ENCODE data around the gene SLC9A8. TPM values are rescaled to one million over a fixed set of nuclear protein-coding genes. Genes with fewer than 3 reads are reported as not detected.

The SLC9A8 gene
- total and polyA plus RNA-seq, 2 donors (not counting 1 experiment from before 2014, with no cell fraction given), result 17.8 to 29.7 TPM

GRCh38 chr20:49808753-49809152 is 3.9 kb upstream of the SLC9A8 start:
- no peaks in the 10 kb centered on the region for H3K27me3 Mint-ChIP-seq
- no peaks in the 10 kb centered on the region for H3K9me3 ChIP-seq (ENCODE audit: control extremely low read depth in 1 of 3, control insufficient read depth in 2 of 3, insufficient read depth in 1 of 3, low read length in 2 of 3)
- no peak for ATAC-seq (ENCODE audit: low read depth)
- ChIA-PET CTCF (interaction anchor here (0.7 to 1.4 kb wide), 2 partner anchors 17 to 1577 kb away, joined by 3 to 4 read pairs; no protein-coding TSS in a partner anchor), POLR2A (interaction anchor here (0.7 kb wide), 2 partner anchors 106 to 182 kb away, joined by 3 read pairs; no protein-coding TSS in a partner anchor)
- peaks cover 43% of the 10 kb centered on the region for H3K4me1 Mint-ChIP-seq
- intact Hi-C loops (cut with micrococcal nuclease), result loop anchor here (10.0 kb wide), 2 partner anchors 536 to 984 kb away; partner anchors contain the start of gene PREX1
- WGBS (ENCODE audit: insufficient coverage), result 20% methylated on average over 5 of the region's 8 CpGs
- no peak overlapping the region for H3K4me3 ChIP-seq (ENCODE audit: control extremely low read depth in 1 of 5, extremely low read depth in 1 of 5, insufficient read depth in 1 of 5, low read depth in 2 of 5, low read length in 4 of 5)
- H3K27me3 ChIP-seq (replicated peaks in 1 of 4; ENCODE audit: control extremely low read depth in 1 of 4, control insufficient read depth in 3 of 4, insufficient read depth in 4 of 4, low read length in 3 of 4), result no peaks in the 10 kb centered on the region
- no peak overlapping the region for H3K4me3 Mint-ChIP-seq
- H2AFZ ChIP-seq (ENCODE audit: insufficient read depth, low read depth, low read length, poor library complexity, severe bottlenecking), result peak overlapping the region; percentile 22
- no peak overlapping the region for H3K9ac ChIP-seq (ENCODE audit: low read length)
- TF ChIP-seq EZH2 (IDR thresholded peaks at IDR 0.05; ENCODE audit: borderline replicate concordance, insufficient read depth, low read depth, low read length, poor library complexity, severe bottlenecking), result no peak
- TF ChIP-seq, protein P1, sequence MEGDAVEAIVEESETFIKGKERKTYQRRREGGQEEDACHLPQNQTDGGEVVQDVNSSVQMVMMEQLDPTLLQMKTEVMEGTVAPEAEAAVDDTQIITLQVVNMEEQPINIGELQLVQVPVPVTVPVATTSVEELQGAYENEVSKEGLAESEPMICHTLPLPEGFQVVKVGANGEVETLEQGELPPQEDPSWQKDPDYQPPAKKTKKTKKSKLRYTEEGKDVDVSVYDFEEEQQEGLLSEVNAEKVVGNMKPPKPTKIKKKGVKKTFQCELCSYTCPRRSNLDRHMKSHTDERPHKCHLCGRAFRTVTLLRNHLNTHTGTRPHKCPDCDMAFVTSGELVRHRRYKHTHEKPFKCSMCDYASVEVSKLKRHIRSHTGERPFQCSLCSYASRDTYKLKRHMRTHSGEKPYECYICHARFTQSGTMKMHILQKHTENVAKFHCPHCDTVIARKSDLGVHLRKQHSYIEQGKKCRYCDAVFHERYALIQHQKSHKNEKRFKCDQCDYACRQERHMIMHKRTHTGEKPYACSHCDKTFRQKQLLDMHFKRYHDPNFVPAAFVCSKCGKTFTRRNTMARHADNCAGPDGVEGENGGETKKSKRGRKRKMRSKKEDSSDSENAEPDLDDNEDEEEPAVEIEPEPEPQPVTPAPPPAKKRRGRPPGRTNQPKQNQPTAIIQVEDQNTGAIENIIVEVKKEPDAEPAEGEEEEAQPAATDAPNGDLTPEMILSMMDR (IDR thresholded peaks at IDR 0.05), result no peak
- H3K9me3 Mint-ChIP-seq (ENCODE audit: insufficient read depth), result no peaks in the 10 kb centered on the region
- peak overlapping the region; percentile 50 for H3K4me2 ChIP-seq (replicated peaks; ENCODE audit: low read depth, low read length, poor library complexity, severe bottlenecking)
- H3K79me2 ChIP-seq (ENCODE audit: control insufficient read depth, insufficient read depth, low read length), result peaks cover 8% of the 10 kb centered on the region
- H4K20me1 ChIP-seq (ENCODE audit: control insufficient read depth, insufficient read depth, low read length, poor library complexity, severe bottlenecking), result no peaks in the 10 kb centered on the region
- H3K27ac ChIP-seq (ENCODE audit: low read length in 2 of 2), result no peak overlapping the region
- no peak overlapping the region for H3K27ac Mint-ChIP-seq
- peaks cover 20 to 23% of the 10 kb centered on the region in 2 donors for H3K4me1 ChIP-seq (ENCODE audit: control insufficient read depth in 2 of 2, insufficient read depth in 2 of 2, low read length in 2 of 2)
- no peaks in the 10 kb centered on the region for H3K36me3 ChIP-seq (replicated peaks in 1 of 2; ENCODE audit: control extremely low read depth in 1 of 2, control insufficient read depth in 1 of 2, extremely low read depth in 1 of 2, insufficient read depth in 2 of 2, low read length in 1 of 2)
- DNase-seq, result peak; percentile 60

GRCh38 chr20:49809803-49810359 is 2.7 kb upstream of the SLC9A8 start:
- intact Hi-C loops (cut with micrococcal nuclease), result loop anchor here (5.0 to 10.0 kb wide), 3 partner anchors 127 to 985 kb away; partner anchors contain the start of genes PREX1 and RNF114
- Mint-ChIP-seq H3K9me3 (ENCODE audit: insufficient read depth) (no peaks in the 10 kb centered on the region), H3K4me3 (no peak overlapping the region), H3K27ac (peak overlapping the region; percentile 28), H3K4me1 (peaks cover 50% of the 10 kb centered on the region), H3K27me3 (no peaks in the 10 kb centered on the region)
- DNase-seq (no peak), ATAC-seq (ENCODE audit: low read depth) (no peak)
- H3K9ac ChIP-seq (ENCODE audit: low read length), result no peak overlapping the region
- no peak for TF ChIP-seq EZH2 (IDR thresholded peaks at IDR 0.05; ENCODE audit: borderline replicate concordance, insufficient read depth, low read depth, low read length, poor library complexity, severe bottlenecking)
- TF ChIP-seq, protein P1 (IDR thresholded peaks at IDR 0.05), result no peak
- no peak overlapping the region for H3K4me3 ChIP-seq (ENCODE audit: control extremely low read depth in 1 of 5, extremely low read depth in 1 of 5, insufficient read depth in 1 of 5, low read depth in 2 of 5, low read length in 4 of 5)
- H3K4me2 ChIP-seq (replicated peaks; ENCODE audit: low read depth, low read length, poor library complexity, severe bottlenecking), result no peak overlapping the region
- no peak overlapping the region for H3K27ac ChIP-seq (ENCODE audit: low read length in 2 of 2)
- POLR2A ChIA-PET, result no interaction called here
- H3K9me3 ChIP-seq (ENCODE audit: control extremely low read depth in 1 of 3, control insufficient read depth in 2 of 3, insufficient read depth in 1 of 3, low read length in 2 of 3), result no peaks in the 10 kb centered on the region
- H3K36me3 ChIP-seq (replicated peaks in 1 of 2; ENCODE audit: control extremely low read depth in 1 of 2, control insufficient read depth in 1 of 2, extremely low read depth in 1 of 2, insufficient read depth in 2 of 2, low read length in 1 of 2), result peaks cover 0 to 1% of the 10 kb centered on the region in 2 experiments
- H2AFZ ChIP-seq (ENCODE audit: insufficient read depth, low read depth, low read length, poor library complexity, severe bottlenecking), result no peak overlapping the region
- 95% methylated on average over 2 of the region's 5 CpGs for WGBS (ENCODE audit: insufficient coverage)
- no peaks in the 10 kb centered on the region for H3K27me3 ChIP-seq (replicated peaks in 1 of 4; ENCODE audit: control extremely low read depth in 1 of 4, control insufficient read depth in 3 of 4, insufficient read depth in 4 of 4, low read length in 3 of 4)
- CTCF ChIA-PET, result interaction anchor here (1.1 kb wide), 1 partner anchor 9 kb away, joined by 4 read pairs; no protein-coding TSS in a partner anchor
- peaks cover 19% of the 10 kb centered on the region for H3K79me2 ChIP-seq (ENCODE audit: control insufficient read depth, insufficient read depth, low read length)
- H4K20me1 ChIP-seq (ENCODE audit: control insufficient read depth, insufficient read depth, low read length, poor library complexity, severe bottlenecking), result no peaks in the 10 kb centered on the region
- peaks cover 24 to 31% of the 10 kb centered on the region in 2 donors for H3K4me1 ChIP-seq (ENCODE audit: control insufficient read depth in 2 of 2, insufficient read depth in 2 of 2, low read length in 2 of 2)

All from B cell (primary cell).